HG03558 (cell line): ENCODE data around the gene TPD52L1.

Experiments used
- ATAC-seq: cut with Tn5 transposase; IDR thresholded peaks from one replicate; pipeline ENCODE4 v1.9.1; 2021; ENCODE audit warnings: moderate number of reproducible peaks; ENCODE audit not compliant: unreplicated experiment; ENCODE audit errors: extremely low read depth

Gene TPD52L1

GRCh38 chr6:125231133-125231532 lies 77.6 kb downstream of the TPD52L1 start:
- ATAC-seq = no peak

GRCh38 chr6:125231574-125232343 lies 78.2 kb downstream of the TPD52L1 start:
- ATAC-seq = no peak

GRCh38 chr6:125232466-125232865 lies 78.9 kb downstream of the TPD52L1 start:
- ATAC-seq = no peak

GRCh38 chr6:125233202-125233601 lies 79.6 kb downstream of the TPD52L1 start:
- ATAC-seq = no peak

- no peak for ATAC-seq
Measured at GRCh38 chr6:125236536-125237327, 83.2 kb downstream of the TPD52L1 start.

- ATAC-seq = no peak
Measured at GRCh38 chr6:125237764-125238163, 84.2 kb downstream of the TPD52L1 start.

GRCh38 chr6:125245109-125245508 lies 91.5 kb downstream of the TPD52L1 start:
- no peak for ATAC-seq

- no peak for ATAC-seq
Measured at GRCh38 chr6:125245523-125246264, 92.1 kb downstream of the TPD52L1 start.

GRCh38 chr6:125246566-125246965 lies 93.0 kb downstream of the TPD52L1 start:
- no peak for ATAC-seq

GRCh38 chr6:125248136-125248535 lies 94.6 kb downstream of the TPD52L1 start:
- no peak for ATAC-seq

GRCh38 chr6:125250511-125250910 lies 96.9 kb downstream of the TPD52L1 start:
- no peak for ATAC-seq

- no peak for ATAC-seq
Measured at GRCh38 chr6:125251516-125252220, 98.1 kb downstream of the TPD52L1 start.

- ATAC-seq = no peak
Measured at GRCh38 chr6:125252891-125253290, 99.3 kb downstream of the TPD52L1 start.

GRCh38 chr6:125253881-125254280 lies 100.3 kb downstream of the TPD52L1 start:
- ATAC-seq = no peak

- no peak for ATAC-seq
Measured at GRCh38 chr6:125254321-125254720, 100.7 kb downstream of the TPD52L1 start.

GRCh38 chr6:125255201-125255600 lies 101.6 kb downstream of the TPD52L1 start:
- ATAC-seq = no peak

- no peak for ATAC-seq
Measured at GRCh38 chr6:125257351-125257750, 103.8 kb downstream of the TPD52L1 start.

GRCh38 chr6:125258651-125259353 lies 105.2 kb downstream of the TPD52L1 start:
- no peak for ATAC-seq

- no peak for ATAC-seq
Measured at GRCh38 chr6:125259354-125259736, 105.8 kb downstream of the TPD52L1 start.
